Thyroid gland (tissue), 4 donors: ENCODE data around the gene CACNA1D.

Source experiments
- CTCF ChIP-seq, 6 experiments: fragments of 200-600 bp in 3 of 6; fragments of 450-650 bp in 3 of 6; sonication (generic) in 3 of 6; IDR thresholded peaks; one replicate each; pipeline ENCODE4 v1.5.1; 2016 to 2019; ENCODE audit warnings: antibody characterized with exemption in 6 of 6, mild to moderate bottlenecking in 2 of 6, inconsistent platforms in 1 of 6, moderate library complexity in 1 of 6
- POLR2A ChIP-seq, 2 donors: fragments of 450-650 bp; IDR thresholded peaks; one replicate each; pipeline ENCODE4 v1.6.1; 2017; ENCODE audit warnings: antibody characterized with exemption in 2 of 2, mild to moderate bottlenecking in 2 of 2, moderate library complexity in 1 of 2

DNA sequence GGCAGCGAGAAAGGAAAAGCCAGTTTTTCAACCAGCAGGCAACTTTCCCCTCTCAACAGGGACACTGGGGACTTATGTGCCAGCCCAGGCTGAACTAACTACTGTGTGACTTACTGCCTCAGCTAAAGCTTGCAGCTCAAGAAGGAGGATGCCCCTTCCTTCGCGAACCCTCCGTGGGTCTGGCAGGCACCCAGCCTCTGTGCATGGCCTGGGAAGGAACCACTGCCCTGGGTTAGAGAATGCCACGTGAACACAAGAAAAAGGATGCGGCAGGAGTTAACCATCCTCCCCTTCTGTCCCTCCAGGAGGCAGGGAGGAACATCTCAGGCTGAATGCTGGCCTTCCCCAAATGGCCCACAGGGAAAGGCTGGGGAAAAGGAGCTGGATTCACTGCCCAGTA lies 322.8 kb downstream of the CACNA1D start:
- TF ChIP-seq POLR2A (IDR thresholded peaks at IDR 0.05), result no peak
- TF ChIP-seq CTCF (IDR thresholded peaks at IDR 0.05), result no peak
